NCI-H446 (cell line): ENCODE measurements around the gene SP7.
"Not testable (repeated sequence)": the region's sequence is repeated elsewhere in the genome, so short reads cannot be mapped to it uniquely, and the experiment has no call there.

Experiments
- DNase-seq, 2 experiments: peaks; one replicate each; lab custom pipeline; 2025; lab: John Stamatoyannopoulos, UW

Gene SP7

GRCh38 chr12:53336181-53336681 lies at the start of gene SP7:
Gene SP7 (minus strand): TSS chr12:53336354. CDS start chr12:53335646, 708 bp downstream.
- DNase-seq, result no peak

GRCh38 chr12:53383258-53383657 lies 47.1 kb upstream of the SP7 start:
- no peak for DNase-seq

- peak in 1 of 2 experiments; percentile 13 for DNase-seq
These were observed 45.8 kb upstream of the SP7 start for GRCh38 chr12:53381731-53382630.

GRCh38 chr12:53380794-53381730 lies 44.9 kb upstream of the SP7 start:
- no peak for DNase-seq

- peak; percentile 74 to 93 for DNase-seq
These were observed 44.1 kb upstream of the SP7 start, which contains the start of gene SP1 for GRCh38 chr12:53380104-53380793. Gene SP1 (plus strand): TSS chr12:53380176. CDS start chr12:53380292, 116 bp downstream.

- peak; percentile 99 to 100 for DNase-seq
These were observed 43.4 kb upstream of the SP7 start for GRCh38 chr12:53379389-53380103.

GRCh38 chr12:53378724-53379388 lies 42.7 kb upstream of the SP7 start:
- DNase-seq, result no peak

GRCh38 chr12:53378222-53378621 lies 42.1 kb upstream of the SP7 start:
- no peak for DNase-seq

- no peak for DNase-seq
These were observed 40.6 kb upstream of the SP7 start for GRCh38 chr12:53376747-53377146.

GRCh38 chr12:53374277-53374676 lies 38.1 kb upstream of the SP7 start:
- not testable (repeated sequence) for DNase-seq

- not testable (repeated sequence) for DNase-seq
These were observed 37.5 kb upstream of the SP7 start for GRCh38 chr12:53373554-53374133.

- no peak for DNase-seq
These were observed 29.2 kb upstream of the SP7 start for GRCh38 chr12:53365245-53365904.

GRCh38 chr12:53361638-53362037 lies 25.5 kb upstream of the SP7 start:
- DNase-seq, result not testable (repeated sequence)

- no peak for DNase-seq
These were observed 22.8 kb upstream of the SP7 start for GRCh38 chr12:53358836-53359419.

GRCh38 chr12:53355121-53355520 lies 19.0 kb upstream of the SP7 start:
- DNase-seq, result no peak

GRCh38 chr12:53353257-53353655 lies 17.1 kb upstream of the SP7 start:
- no peak for DNase-seq

GRCh38 chr12:53352331-53353256 lies 16.4 kb upstream of the SP7 start:
- DNase-seq, result peak; percentile 85 to 88

- DNase-seq, result no peak
These were observed 11.8 kb upstream of the SP7 start for GRCh38 chr12:53347905-53348304.
